ENCODE measurements around the gene FAM163B. TPM values are rescaled to one million over a fixed set of nuclear protein-coding genes. Genes with fewer than 3 reads are reported as not detected.

Gene FAM163B
- total RNA-seq, 1 experiment from 2014 or later: not detected

DNA sequence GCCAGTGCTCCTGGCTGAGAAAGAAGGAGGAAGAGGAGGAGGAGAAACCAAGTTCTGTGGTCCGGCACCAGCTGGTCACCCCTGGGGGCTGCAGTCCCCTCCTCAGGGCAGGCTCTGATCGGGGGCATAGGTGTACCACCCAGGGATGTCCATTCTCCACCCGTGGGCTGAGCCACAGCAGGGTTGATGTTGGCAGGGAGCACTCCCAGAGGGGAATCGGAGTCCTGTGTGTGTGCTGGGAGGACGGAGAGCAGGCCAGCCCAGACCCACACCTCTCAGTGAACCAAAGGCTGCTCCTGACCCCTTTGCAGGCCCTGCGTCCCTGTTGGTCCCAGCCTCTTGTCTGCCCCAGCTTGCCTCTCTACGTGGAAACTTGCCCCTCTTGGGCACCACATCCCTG is 79.3 kb downstream of the FAM163B start:
- no peak overlapping the region for H3K4me3 Mint-ChIP-seq (ENCODE audit: low read depth, unreplicated experiment)
- H3K27ac Mint-ChIP-seq (ENCODE audit: unreplicated experiment): no peak overlapping the region
- intact Hi-C loops (cut with micrococcal nuclease; ENCODE audit: unreplicated experiment): loop anchor here (5.0 kb wide), 1 partner anchor 197 kb away; no protein-coding TSS in a partner anchor
- no peaks in the 10 kb centered on the region for H3K9me3 Mint-ChIP-seq (ENCODE audit: low read depth, unreplicated experiment)
- no peak for DNase-seq
- CTCF ChIA-PET: no interaction called here
- TF ChIP-seq, protein P1, sequence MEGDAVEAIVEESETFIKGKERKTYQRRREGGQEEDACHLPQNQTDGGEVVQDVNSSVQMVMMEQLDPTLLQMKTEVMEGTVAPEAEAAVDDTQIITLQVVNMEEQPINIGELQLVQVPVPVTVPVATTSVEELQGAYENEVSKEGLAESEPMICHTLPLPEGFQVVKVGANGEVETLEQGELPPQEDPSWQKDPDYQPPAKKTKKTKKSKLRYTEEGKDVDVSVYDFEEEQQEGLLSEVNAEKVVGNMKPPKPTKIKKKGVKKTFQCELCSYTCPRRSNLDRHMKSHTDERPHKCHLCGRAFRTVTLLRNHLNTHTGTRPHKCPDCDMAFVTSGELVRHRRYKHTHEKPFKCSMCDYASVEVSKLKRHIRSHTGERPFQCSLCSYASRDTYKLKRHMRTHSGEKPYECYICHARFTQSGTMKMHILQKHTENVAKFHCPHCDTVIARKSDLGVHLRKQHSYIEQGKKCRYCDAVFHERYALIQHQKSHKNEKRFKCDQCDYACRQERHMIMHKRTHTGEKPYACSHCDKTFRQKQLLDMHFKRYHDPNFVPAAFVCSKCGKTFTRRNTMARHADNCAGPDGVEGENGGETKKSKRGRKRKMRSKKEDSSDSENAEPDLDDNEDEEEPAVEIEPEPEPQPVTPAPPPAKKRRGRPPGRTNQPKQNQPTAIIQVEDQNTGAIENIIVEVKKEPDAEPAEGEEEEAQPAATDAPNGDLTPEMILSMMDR (IDR thresholded peaks at IDR 0.05; ENCODE audit: unreplicated experiment): no peak
- H3K4me1 Mint-ChIP-seq (ENCODE audit: low read depth, unreplicated experiment): no peaks in the 10 kb centered on the region
- H3K36me3 Mint-ChIP-seq (ENCODE audit: insufficient read depth, unreplicated experiment): no peaks in the 10 kb centered on the region
- peaks cover 62% of the 10 kb centered on the region for H3K27me3 Mint-ChIP-seq (ENCODE audit: unreplicated experiment)
- BruUV-seq (replicated peaks): no TSS peak

DNA sequence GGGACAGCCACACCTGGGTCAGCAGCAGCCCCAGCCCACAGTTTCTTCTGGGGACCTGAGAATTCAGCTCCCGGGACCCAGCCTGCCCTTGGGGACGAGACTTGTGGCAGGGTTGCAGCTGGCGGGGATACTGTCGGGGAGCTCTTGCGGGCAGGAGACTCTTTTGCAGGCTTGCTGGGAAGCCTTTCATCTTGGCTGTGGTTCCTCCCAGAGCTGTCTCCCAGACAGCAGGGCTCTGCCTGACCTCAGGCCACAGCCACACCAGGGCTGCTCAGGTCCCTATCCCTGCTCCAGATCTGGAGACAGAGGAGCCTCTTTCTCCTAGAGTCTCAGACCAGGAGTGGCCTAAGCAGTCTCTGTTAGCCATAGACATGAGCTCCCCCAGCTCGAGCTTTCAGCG is 79.7 kb downstream of the FAM163B start:
- Mint-ChIP-seq H3K4me3 (ENCODE audit: low read depth, unreplicated experiment) (no peak overlapping the region), H3K9me3 (ENCODE audit: low read depth, unreplicated experiment) (no peaks in the 10 kb centered on the region), H3K4me1 (ENCODE audit: low read depth, unreplicated experiment) (no peaks in the 10 kb centered on the region), H3K27ac (ENCODE audit: unreplicated experiment) (no peak overlapping the region), H3K36me3 (ENCODE audit: insufficient read depth, unreplicated experiment) (no peaks in the 10 kb centered on the region), H3K27me3 (ENCODE audit: unreplicated experiment) (peaks cover 59% of the 10 kb centered on the region)
- BruUV-seq (replicated peaks): no TSS peak
- no peak for DNase-seq
- TF ChIP-seq, protein P1 (IDR thresholded peaks at IDR 0.05; ENCODE audit: unreplicated experiment): no peak
- intact Hi-C loops (cut with micrococcal nuclease; ENCODE audit: unreplicated experiment): no loop called here
- CTCF ChIA-PET: interaction anchor here (0.8 kb wide), 1 partner anchor 198 kb away, joined by 3 read pairs; no protein-coding TSS in a partner anchor

DNA sequence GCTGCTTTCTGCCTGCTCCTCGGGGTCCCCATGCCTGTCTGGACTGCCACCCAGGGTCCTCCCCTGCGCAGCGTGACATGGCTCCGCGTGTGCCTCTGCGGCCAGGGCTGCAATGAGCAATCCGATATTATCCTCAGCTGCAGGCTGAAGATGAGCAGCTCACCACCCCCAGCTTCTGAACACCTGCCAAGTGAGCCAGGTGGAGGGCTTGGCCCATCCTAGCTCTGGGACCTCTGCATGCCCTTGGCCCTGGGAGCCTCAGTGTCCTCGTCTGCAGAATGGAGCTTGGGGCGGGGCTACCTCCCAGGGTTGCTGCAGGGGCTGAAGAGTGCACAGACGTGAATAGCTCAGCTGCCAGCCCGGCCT is 80.3 kb downstream of the FAM163B start:
- Mint-ChIP-seq H3K27ac (ENCODE audit: unreplicated experiment) (no peak overlapping the region), H3K4me1 (ENCODE audit: low read depth, unreplicated experiment) (no peaks in the 10 kb centered on the region), H3K36me3 (ENCODE audit: insufficient read depth, unreplicated experiment) (no peaks in the 10 kb centered on the region), H3K9me3 (ENCODE audit: low read depth, unreplicated experiment) (no peaks in the 10 kb centered on the region), H3K27me3 (ENCODE audit: unreplicated experiment) (peaks cover 60% of the 10 kb centered on the region), H3K4me3 (ENCODE audit: low read depth, unreplicated experiment) (no peak overlapping the region)
- DNase-seq: no peak
- no TSS peak for BruUV-seq (replicated peaks)
- CTCF ChIA-PET: interaction anchor here (0.8 kb wide), 1 partner anchor 198 kb away, joined by 3 read pairs; no protein-coding TSS in a partner anchor
- intact Hi-C loops (cut with micrococcal nuclease; ENCODE audit: unreplicated experiment): no loop called here
- TF ChIP-seq, protein P1 (IDR thresholded peaks at IDR 0.05; ENCODE audit: unreplicated experiment): no peak

DNA sequence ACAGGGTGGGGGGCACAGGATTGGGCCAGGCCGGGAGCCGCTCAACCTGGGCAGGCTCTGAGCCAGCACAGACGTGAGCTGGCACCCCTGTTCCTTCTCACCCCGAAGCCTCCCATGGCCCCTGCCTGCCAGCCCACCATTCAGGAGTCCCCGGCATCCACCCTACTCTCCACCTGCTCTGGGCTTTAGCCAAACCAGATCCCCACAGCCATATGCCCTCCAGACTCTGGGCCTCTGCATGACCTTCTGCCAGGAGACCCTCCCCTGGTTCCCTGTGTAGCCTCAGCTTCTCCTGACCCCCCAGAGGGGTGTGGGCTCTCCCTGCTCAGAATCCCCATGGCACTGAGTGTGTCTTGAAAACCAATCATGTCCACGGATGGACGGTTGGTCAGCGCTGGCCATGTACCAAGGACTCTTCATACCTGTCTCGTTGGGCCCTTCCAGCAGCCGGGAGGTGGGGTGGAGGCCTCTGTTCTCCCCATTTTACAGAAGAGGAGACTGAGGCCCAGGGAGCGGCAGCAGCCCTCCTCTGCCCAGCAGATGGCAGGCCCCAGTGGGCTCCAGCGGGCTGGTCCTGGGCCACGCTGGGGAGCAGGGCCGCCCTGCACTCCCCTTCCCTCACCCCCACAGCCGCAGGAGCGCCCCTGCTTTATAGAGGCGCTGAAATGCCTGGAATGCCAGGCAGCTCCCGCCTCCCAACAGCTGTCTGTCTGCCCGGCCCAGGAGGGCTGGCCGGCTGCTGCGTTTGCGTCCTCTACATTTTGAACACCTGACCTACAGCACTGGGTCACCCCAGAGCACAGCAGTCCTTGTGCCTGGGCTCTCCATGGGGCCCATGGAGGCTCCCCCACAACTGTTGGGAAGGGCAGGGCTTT is 81.0 kb downstream of the FAM163B start:
- CTCF ChIA-PET: no interaction called here
- TF ChIP-seq, protein P1 (IDR thresholded peaks at IDR 0.05; ENCODE audit: unreplicated experiment): no peak
- Mint-ChIP-seq H3K27me3 (ENCODE audit: unreplicated experiment) (peaks cover 60% of the 10 kb centered on the region), H3K4me3 (ENCODE audit: low read depth, unreplicated experiment) (no peak overlapping the region), H3K9me3 (ENCODE audit: low read depth, unreplicated experiment) (no peaks in the 10 kb centered on the region), H3K27ac (ENCODE audit: unreplicated experiment) (no peak overlapping the region), H3K4me1 (ENCODE audit: low read depth, unreplicated experiment) (no peaks in the 10 kb centered on the region), H3K36me3 (ENCODE audit: insufficient read depth, unreplicated experiment) (no peaks in the 10 kb centered on the region)
- DNase-seq: no peak
- BruUV-seq (replicated peaks): no TSS peak
- intact Hi-C loops (cut with micrococcal nuclease; ENCODE audit: unreplicated experiment): no loop called here

Measured in Calu3 (cell line).